HUDEP-2 (cell line): ENCODE measurements around the gene THRSP.
"Not testable (repeated sequence)": the region's sequence is repeated elsewhere in the genome, so short reads cannot be mapped to it uniquely, and the experiment has no call there.

Experiments
- DNase-seq, 76 experiments: peaks; one replicate each; lab custom pipeline; 2025; ENCODE audit not compliant: unreplicated experiment in 76 of 76; lab: John Stamatoyannopoulos, UW

The THRSP gene, protein sequence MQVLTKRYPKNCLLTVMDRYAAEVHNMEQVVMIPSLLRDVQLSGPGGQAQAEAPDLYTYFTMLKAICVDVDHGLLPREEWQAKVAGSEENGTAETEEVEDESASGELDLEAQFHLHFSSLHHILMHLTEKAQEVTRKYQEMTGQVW

DNA sequence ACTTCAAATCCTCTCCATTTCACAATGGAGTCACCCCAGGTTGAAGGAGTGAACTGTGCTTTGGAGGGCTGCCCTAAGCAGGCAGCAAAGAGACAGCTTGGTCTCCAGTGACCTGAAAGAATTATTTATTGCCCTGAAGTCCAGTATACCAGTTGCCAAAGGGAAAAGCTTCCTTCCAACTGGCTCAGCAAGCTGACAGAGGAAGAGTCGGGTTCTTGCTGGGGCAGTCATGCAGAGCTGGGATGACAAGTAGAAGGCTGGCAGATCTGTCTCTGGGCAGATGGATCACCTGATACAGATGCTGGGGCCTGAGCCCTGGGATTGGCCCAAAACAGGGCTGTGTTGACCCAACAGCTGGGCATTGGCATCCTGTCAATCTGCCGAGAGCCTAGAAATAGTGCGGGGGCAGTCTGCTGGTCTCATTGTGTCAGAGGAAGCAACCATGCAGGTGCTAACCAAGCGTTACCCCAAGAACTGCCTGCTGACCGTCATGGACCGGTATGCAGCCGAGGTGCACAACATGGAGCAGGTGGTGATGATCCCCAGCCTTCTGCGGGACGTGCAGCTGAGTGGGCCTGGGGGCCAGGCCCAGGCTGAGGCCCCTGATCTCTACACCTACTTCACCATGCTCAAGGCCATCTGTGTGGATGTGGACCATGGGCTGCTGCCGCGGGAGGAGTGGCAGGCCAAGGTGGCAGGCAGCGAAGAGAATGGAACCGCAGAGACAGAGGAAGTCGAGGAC is at the start of gene THRSP:
THRSP (plus strand) TSS at position 422 of the 742 bp plus-strand sequence; CDS start at position 443, 21 bp downstream.
- DNase-seq, result no peak

DNA sequence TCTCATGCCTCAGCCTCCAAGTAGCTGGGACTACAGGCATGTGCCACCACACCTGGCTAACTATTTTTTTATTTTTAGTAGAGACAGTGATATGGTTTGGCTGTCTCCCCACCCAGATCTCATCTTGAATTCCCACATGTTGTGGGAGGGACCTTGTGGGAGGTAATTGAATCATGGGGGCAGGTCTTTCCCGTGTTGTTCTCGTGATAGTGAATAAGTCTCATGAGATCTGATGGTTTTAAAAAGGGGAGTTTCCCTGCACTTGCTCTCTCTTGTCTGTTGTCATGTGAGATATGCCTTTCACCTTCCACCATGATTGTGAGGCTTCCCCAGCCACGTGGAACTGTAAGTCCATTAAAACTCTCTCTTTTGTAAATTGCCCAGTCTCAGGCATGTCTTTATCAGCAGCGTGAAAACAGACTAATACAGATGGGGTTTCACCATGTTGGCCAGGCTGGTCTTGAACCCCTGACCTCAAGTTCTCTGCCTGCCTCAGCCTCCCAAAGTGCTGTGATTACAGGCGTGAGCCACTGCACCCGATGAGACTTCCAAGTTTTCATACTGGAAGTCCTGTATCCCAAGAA is 48.6 kb upstream of the THRSP start:
- peak in 27 of 76 experiments; percentile 7 to 58 (median 26) for DNase-seq

DNA sequence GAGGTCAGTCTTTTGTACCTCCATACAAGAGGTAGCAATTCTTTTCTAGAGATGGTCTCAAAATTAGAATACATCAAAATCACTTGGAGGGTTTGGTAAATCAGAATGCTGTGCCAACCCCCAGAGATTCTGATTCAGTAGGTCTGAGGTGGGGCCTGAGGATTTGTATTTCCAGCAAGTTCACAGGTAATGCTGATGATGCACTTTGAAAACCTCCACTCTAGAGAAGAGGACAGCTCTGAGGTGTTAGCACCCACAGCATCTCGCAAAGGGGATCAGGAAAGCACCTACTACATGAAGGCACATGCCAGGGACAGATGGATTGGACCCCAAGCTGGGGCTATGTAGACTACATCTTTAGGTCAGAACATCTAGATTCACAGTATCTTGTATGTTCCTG is 47.8 kb upstream of the THRSP start:
- no peak for DNase-seq

DNA sequence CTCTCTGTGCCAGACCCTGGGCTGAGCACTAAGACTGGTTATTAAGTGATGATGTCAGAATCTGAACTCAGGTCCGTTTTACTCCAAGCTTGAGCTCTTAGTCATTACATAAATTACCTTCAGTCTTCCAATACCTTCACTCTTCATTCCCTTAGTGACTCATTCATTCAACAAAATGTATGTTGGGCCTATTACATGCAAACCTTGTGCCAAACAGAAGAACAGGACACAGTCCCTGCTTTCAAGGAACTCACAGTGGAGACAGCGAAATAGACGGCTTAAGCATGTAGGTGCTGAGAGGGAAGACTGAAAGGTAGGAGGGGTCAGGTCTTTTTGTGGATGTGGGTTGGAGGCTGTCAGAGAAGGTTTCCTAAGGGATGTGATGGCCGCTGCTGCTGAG is 43.9 kb upstream of the THRSP start:
- no peak for DNase-seq

DNA sequence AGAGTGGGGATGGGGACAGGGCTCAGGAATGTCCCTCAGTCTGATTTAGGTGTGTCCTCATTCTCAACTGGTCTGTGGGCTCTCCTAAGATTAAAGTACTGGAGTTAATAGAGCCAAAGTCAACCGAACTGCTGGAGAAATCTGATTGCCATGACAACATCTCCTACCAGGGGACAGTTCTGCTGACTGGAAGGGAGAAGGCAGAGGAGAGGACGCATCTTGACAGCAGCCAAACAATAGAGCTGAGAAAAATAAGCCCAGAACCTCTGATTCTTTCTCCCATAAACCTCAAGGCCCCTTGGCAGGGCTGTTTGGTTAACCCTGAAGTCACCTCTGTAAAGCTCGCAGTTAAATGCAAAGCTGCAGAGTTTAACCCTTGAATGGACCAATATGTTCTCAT is 43.4 kb upstream of the THRSP start:
- no peak for DNase-seq

DNA sequence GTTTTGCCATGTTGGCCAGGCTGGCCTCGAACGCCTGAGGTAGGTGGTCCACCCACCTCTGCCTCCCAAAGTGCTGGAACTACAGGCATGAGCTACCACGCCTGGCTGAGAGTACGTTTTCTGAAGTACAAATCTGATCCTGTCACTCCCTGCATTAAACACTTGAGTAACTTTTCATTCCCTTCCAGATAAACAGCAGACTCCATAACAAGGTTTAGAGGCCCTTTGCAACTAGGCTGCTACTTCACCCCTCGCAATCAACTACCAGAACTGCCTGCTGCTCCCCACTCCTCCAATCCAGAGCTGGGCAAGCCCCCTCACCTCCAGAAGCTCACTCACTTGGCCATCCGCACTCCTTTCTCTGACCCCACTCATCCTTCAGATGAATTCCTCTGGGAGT is 42.0 kb upstream of the THRSP start:
- DNase-seq, result no peak

DNA sequence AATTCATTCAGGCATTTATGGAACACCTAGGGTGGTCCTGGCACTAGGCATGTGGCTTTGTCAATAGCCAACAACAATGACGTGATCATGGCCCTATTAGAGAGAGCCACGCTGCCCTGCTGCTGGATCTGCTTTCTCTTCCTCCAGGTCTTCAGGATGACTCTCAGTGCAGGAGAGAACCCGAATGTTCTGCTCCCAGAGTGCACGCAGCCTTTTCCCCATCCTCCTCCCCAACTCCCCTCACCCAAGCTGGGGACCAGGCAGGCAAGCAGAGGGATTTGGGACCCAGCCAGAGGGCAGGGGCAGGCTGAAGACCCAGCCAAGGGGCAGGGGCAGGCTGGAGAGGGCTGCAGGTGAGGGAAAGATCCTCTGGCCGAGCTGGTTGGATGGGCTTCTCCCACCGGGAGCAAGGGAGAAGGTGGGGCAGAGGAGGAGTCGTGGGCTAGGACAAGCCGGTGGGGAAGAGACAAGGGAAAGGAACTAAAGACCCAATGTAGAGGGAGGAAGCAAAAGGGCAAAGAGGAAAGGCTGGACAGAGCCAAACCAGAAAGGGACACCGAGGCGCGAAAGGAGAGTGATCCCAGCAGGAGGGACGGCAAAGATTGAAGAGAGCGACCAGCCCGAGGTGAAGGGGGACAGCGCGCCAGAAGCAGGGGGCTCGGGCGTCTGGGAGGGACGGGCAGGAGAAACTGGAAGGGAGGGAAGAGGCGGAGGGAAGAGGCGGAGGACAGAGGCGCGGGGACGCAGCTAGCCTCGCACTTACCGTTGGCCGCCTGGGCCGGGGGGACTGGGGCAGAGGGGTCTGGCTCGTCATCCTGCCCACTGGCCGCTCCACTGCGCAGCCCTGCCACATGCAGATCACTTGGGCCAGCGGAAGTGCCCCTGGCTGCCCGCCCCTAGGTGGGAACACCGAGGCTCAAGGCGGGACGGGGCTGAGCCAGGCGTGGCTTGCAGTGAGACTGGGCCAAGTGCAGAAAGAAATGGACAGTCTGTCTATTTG is 41.0 kb upstream of the THRSP start, which contains the start of gene KCTD14:
KCTD14 (minus strand) TSS at position 880 of the 1,000 bp plus-strand sequence; CDS start at position 853, 27 bp downstream.
- DNase-seq, result peak in 3 of 76 experiments; percentile 8 to 28 (median 10)

DNA sequence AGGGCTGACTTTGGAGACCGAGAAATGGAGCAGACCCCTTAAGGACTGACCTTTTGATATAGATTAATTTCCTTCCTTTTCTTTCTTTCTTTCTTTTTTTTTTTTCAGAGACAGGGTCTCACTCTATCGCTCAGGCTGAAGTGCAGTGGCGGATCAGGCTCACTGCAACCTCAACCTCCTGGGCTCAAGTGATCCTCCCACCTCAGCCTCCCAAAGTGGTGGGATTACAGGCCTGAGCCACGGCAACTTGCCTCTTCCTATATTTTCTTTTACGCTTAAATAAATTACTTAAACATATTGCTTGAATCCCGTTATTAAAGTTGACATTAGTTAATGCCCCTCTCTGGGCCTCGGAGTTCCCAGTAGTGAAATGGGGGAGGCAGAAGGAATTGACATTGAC is 40.2 kb upstream of the THRSP start:
- DNase-seq, result no peak

DNA sequence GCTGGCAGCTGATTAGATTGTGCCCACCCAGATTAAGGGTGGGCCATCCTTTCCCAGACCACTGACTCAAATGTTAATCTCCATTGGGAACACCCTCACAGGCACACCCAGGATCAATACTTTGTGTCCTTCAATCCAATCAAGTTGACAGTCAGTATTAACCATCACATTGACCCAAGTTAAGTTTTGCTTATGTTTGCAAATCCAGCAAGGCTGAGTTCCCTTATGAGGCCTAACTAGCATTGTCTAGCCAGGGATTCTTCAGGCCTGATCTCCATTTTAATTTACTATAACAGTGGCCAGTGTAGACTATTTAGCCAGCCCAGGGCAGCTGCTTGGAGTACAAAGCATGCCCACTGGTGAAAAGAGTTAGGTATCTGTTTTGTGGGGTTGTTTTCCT is 38.3 kb upstream of the THRSP start:
- DNase-seq, result no peak

DNA sequence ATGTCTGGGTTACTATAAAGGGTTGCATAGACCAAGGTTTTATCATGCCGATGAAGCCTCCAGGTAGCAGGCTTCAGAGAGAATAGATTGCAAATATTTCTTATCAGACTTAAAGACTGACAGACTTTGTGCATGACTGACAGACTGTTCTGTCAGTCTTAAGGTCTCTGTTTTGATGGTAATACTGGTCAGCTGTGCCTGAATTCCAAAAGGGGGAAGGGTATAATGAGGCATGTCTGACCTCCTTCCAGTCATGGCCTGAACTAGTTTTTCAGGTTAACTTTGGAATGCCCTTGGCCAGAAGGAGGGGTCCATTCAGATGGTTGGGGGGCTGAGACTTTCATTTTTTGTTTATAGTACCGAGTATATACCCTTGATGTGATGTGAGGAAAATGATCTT is 35.9 kb upstream of the THRSP start:
- no peak for DNase-seq

DNA sequence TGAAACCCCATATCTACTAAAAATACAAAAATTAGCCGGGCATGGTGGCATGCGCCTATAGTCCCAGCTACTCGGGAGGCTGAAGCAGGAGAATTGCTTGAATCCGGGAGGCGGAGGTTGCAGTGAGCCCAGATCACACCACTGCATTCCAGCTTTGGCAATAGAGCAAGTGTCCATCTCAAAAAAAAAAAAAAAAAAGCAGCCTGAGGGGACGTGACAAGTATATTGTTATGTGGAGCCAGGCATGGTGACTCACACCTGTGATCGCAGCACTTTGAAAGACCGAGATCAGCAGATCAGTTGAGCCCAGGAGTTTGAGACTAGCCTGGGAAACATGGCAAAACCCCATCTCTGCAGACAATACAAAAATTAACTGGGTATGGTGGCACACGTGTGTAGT is 35.2 kb upstream of the THRSP start:
- DNase-seq, result not testable (repeated sequence)

DNA sequence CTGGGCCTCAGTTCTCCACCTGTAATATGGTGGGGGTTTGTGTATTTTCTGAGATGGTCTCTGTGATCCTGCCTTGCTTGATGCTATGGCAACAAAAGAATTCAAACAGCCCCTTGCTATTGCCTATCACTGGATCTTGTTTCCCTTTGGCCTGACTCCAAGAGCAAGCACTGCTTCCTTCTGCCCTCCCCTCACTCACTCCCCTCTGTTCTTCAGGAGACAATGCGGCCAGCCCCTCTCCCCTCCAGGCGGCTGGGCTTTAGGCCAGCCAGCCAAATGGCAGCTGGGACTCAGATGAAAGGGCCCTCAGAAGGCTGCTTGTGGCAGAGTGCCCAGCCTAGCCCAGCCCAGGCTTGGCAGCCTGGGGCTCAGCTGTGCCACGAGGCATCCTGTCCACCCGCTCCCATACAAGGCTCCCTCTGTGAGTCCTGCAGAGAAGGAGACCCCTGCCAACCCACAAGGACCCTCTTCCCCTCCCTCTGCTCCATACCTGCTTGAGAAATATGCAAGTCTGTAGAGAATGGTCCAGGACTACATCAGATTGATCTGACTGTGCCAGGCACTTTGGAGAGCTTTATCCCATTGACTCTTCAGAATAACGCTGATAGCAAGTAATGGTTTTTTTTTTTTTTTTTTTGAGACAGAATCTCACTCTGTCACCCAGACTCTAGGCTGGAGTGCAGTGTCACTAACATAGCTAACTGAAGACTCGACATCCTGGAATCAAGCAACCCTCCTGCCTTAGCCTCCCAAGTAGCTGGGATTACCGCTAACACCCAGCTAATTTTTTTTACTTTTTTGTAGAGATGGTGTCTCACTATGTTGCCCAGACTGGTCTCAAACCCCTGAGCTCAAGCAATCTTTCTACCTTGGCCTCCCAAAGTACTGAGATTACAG is 33.0 kb upstream of the THRSP start:
- peak in 64 of 76 experiments; percentile 6 to 66 (median 39) for DNase-seq

DNA sequence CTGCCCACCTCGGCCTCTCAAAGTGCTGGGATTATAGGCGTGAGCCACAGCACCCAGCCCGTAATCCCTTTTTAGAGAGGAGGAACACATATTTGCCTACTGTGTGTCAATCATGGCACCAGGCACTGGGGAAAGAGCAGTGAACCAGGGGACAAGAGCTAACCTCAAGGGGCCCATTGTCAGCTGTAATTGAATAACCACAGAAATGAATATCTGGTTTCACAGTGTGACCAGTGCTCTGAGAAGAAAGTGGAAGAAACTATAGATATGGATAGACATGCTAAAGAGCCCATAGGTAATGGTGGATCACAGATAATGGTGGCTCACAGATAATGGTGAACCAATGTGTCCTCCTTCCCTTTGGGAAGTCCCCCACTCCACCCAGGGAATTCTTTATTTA is 32.0 kb upstream of the THRSP start:
- no peak for DNase-seq

DNA sequence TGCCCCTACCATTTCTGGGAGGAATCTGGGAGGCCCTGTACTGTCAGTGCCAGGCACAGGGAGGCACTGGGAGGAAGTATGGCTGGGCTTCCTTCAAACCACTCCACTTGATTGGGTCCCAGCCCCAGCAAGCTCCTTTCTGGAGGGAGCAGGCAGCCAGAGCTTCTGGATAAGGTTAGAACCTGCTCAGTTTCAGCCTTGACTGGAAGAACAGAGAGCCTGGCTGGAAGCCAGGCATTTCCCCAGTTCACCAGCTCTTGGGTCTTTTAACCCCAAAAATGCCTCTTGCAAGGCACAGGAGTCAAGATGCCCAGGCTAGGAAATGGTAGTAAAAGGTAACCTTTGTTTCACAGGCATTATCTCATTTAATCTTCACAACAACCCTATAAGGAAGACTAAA is 31.6 kb upstream of the THRSP start:
- DNase-seq, result no peak

DNA sequence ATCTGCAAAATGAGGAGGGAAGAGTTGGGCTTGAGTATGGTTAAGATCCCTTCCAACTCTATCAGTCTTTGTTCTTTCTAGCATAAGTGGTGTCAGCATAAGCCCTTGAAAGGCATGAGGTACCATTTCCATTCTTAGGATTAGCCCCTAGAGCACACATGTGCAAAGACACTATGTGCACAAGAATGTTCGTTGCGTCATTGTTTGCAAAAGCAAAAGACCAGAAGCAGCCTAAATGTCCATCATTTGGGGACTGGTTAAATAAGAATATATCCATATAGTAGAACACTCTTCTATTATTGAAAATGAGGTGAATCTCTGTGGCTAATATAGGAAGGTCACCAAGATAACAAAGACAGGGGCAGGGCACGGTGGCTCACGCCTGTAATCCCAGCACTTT is 30.6 kb upstream of the THRSP start:
- no peak for DNase-seq

DNA sequence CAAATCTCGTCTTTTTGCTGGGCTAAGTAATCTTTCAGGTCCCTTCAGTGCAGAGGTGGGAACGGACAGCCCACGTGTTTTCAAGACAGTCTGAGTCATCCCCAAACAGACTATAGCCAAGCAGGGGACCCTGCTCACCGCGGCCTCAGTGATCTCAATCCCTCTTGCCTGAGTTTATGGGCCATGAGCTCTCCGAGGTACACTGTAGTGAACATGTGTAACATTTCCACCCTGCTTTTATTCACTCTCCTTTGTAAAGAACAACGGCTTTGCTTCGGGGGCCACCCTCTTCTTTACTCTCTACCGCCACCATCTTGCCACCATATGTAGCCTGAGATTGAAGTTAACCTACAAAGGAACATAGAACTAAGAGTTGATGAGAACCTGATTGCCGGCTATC is 29.0 kb upstream of the THRSP start:
- no peak for DNase-seq

DNA sequence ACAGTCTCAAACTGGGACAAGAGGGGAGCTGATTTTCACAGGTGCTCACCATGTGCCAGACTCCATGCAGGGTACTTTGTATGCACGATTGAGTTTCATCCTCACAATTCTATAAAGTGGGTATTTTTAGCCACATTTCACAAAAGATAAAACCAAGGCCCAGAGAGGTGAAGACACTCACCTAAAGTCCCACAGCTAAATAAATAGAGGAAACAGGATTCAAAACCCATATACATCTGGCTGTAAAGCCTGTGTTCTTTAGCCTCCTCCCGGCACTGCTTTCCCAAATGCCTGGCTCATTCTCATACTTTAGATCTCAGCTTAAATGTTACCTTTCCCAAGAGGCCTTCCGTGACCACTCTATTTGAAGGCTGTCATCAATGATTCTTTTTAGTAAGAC is 27.3 kb upstream of the THRSP start:
- DNase-seq, result no peak

DNA sequence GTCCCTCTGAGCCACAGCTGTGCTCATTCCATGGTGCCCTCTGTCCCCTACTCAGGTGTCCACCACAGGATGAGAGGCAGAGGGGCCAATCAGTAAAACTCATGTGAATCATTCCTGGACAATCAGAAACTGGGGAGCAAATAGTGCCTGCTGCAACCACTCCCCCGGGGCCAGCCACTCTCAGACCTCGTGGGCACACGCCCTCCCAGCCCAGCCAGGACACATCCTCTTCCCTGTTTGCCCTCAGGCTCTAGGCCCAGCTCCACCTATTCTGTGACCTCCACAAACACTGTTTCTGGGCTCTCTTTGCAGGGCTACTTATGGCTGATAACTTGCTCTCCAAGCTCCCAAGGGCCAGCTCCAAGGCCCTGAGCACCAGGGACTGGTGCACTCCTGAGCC is 26.6 kb upstream of the THRSP start:
- DNase-seq, result peak in 2 of 76 experiments; percentile 11 to 14

DNA sequence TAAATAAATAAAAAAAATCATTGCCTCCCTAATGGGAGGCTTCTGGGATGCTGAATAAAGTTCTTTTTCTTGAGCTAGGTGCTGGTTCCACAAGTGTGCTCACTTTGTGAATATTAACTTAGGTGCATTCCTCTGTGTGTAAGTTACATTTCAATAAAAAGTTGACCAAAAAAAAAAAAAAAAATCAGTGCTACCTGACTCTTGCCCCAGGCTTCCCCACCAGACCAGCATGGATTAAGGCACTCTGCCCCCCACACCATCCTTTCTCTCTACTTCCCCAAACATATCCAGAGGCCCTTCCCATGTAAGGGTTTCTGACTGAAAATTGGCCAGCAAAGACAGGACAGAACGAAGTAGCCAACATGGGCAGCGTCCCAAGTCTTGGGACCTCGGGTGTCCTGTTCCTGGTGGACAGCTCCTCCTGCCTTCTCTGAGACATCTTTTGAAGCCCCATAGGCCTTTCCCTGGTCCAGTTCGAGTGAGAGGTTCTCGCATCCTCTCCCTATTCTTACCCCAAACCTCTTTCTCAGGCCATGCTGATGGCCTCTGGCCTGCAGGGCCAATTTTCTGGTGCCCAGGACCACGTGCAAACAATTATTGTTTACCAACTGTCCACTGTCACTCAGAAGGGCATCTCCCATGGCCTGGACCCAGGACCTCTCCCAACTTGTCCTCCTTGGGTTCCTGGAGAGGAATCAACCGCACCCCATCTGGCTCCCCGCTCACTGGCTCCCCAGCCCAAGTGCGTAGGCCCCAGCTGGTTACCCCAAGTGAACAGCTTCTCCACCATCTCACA is 25.6 kb upstream of the THRSP start:
- DNase-seq, result no peak
